HTR-8/SVneo (cell line): ENCODE data around the gene GABRP.

Experiments
- DNase-seq: peaks from one replicate; pipeline ENCODE4 v3.0.0; 2011; ENCODE audit warnings: low spot score, mixed read lengths; ENCODE audit not compliant: insufficient read length
- FAIRE-seq: peaks from 2 replicates; lab custom pipeline; 2011; peaks lifted over from hg19 to GRCh38; lab: Jason Lieb, UNC

GABRP gene

DNA sequence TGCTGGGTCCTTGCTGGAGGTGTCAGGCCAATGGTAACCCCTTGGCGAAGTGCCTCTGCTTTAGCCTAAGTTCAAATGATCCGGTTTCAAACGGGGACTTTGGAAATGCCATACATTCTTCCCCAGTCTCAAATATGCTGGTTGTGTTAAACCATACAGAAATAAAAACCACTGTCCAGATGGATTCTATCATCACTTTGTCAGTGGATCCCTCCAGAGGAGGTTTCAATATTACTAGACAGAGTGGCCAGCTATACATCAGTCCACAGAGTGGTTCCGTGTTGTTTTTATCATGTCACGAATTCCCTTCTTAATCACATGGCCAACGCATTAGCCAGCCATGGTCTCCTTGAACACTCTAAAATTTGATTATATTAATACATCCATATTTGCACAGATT is 71.0 kb downstream of the GABRP start:
- FAIRE-seq (no peak), DNase-seq (no peak)

DNA sequence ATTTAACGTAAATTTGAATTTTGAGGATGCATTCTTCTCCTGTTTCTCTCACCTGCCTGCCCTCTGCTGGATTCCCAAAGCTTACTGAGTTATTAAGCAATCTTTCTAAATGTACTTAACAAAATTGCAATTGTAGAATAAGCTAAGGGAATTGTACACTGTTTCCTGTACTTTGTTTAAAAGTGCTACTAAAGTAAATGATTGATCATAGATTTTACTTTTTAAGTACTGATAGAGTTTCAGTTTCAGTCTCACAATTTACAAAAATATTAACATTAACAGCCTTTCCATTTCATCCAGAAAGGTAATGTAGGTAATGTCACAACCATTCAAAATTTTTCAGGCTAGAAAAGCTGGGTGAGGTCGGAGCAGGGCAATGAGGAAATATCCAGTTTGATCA is 73.5 kb downstream of the GABRP start:
- DNase-seq (no peak), FAIRE-seq (no peak)

GRCh38 chr5:170860415-170860814 is 76.9 kb downstream of the GABRP start:
- FAIRE-seq (no peak), DNase-seq (no peak)

- DNase-seq, result no peak
- FAIRE-seq, result no peak
These were observed 77.5 kb downstream of the GABRP start for GRCh38 chr5:170860818-170861666.

DNA sequence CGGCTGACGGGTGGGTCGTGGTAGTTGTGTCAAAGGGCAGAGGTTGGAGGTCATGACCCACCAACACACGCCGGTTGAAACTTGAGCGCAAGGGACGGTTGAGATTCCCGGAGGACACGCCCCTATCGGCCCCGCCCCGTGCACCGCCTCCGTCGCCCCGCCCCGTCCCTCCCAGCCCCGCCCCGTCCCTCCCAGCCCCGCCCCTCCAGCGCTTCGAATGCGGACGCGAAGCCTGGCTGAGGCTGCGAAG is 78.1 kb downstream of the GABRP start:
- no peak for FAIRE-seq
- no peak for DNase-seq

DNA sequence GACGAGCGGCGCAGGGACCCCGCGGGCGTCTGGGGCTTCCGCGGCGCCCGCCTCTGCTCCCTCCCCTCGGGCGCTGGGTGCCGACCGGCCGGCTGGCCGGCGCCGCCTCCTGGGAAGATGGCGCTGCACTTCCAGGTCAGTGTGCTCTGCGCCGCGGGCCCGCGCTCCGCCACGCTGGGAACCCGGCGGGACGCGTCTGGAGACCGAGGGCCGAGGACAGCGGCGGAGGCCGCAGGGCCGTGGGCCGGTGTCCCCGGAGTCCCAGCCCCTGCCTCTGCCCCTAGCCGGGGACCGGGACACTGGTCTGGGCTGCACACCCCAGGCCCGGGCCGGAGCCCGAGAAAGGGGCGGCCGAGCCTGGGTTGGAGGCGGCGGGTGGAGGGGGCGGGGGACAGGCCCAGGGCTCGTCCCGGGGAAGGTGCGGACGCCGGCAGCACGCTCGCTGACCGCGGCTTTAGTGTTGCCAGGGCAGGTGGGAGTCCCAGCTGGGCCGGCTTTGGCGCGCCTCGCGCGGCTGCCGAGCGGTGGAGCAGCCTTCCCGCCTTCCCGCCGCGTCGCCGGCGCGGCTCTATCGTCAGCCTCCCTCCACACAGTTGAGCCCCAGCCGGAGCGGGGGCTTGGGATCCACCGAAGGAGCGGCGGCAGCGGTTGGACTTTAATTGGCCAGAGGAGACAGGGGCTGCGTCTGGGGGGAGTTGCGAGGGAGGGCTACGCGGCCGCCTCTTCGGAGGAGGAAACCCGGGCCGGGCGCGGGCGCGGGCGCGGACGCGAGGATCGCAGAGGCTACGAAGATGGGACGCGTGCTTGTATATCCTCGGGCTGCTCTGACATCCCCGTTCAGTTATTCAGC is 78.6 kb downstream of the GABRP start, which contains the start of gene RANBP17:
TSS of gene RANBP17 (plus strand) at position 102 of the 850 bp plus-strand sequence.
- DNase-seq, result peak; percentile 80
- FAIRE-seq, result peak; percentile 87

DNA sequence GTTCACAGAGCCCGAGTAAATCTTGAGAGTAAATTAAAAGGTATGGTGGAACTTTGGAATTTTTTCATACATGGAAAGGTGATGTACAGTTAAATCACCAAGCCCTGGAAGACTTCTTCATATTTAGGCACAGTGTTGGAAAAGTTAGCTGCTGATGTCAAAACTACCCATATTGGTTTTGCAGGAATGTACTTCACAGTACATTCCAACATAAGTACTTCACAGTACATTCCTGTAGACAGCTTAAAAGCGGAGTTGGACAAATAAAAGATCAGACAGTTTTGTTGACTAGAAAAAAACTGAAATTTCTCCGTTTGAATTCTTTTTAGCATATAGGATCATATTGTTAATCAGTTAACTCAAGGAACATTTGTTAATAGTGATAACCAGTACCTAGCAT is 80.1 kb downstream of the GABRP start:
- DNase-seq (no peak), FAIRE-seq (peak; percentile 42)
